SK-N-SH (cell line): Measurements from ENCODE around the gene GPR63. TPM values are rescaled to one million over a fixed set of nuclear protein-coding genes. Genes with fewer than 3 reads are reported as not detected.
A peak's percentile ranks its signal among the peaks of the same experiment; 100 is the strongest.

Source experiments
- CTCF ChIA-PET: fragments of 300-600, 350-600 bp; formaldehyde crosslinking; extraction: SDS; loops from one replicate; lab custom pipeline; 2021; lab: Yijun Ruan, JAX
- POLR2A ChIA-PET: fragments of 350-600 bp; sonication (Branson Sonifier 250); formaldehyde crosslinking; extraction: SDS; loops from one replicate; lab custom pipeline; 2020; ENCODE audit warnings: antibody characterized with exemption, inconsistent platforms; lab: Yijun Ruan, JAX
- DNase-seq: peaks from one replicate; pipeline ENCODE4 v3.0.0; 2012
- H2AFZ ChIP-seq: fragments of 200-600 bp; sonication (generic); 2 replicates; pipeline ENCODE4 v1.8.1; 2016; ENCODE audit warnings: antibody characterized with exemption, mild to moderate bottlenecking, low read depth
- H3F3A ChIP-seq: fragments of 200-600 bp; sonication (generic); replicated peaks from 2 replicates; pipeline ENCODE3; 2016; ENCODE audit warnings: antibody characterized with exemption, mild to moderate bottlenecking; ENCODE audit not compliant: insufficient read depth
- H3K27ac ChIP-seq, 2 experiments: fragments of 200-500 bp in 1 of 2; fragments of 200-600 bp in 1 of 2; sonication (Bioruptor generic) in 1 of 2; sonication (generic), shearing (Covaris generic) in 1 of 2; 2 replicates each; pipeline versions ENCODE4 v1.5.1 to v1.6.1; 2014 to 2016; ENCODE audit warnings: low read depth in 2 of 2, inconsistent platforms in 1 of 2, low read length in 1 of 2, mild to moderate bottlenecking in 1 of 2, mixed read lengths in 1 of 2
- H3K27me3 ChIP-seq: fragments of 200-600 bp; sonication (generic), shearing (Covaris generic); 2 replicates; pipeline ENCODE4 v1.6.1; 2016; ENCODE audit warnings: mixed run types; ENCODE audit not compliant: insufficient read depth
- H3K36me3 ChIP-seq, 2 experiments: fragments of 200-500 bp in 1 of 2; fragments of 200-600 bp in 1 of 2; sonication (Bioruptor generic) in 1 of 2; sonication (generic) in 1 of 2; replicated peaks in 1 of 2; 2 replicates each; pipeline versions ENCODE3 to v1.5.1; 2014 to 2016; ENCODE audit warnings: low read length in 1 of 2, mild to moderate bottlenecking in 1 of 2; ENCODE audit not compliant: insufficient read depth in 2 of 2, control insufficient read depth in 1 of 2
- H3K4me1 ChIP-seq, 2 experiments: fragments of 200-500 bp in 1 of 2; fragments of 200-600 bp in 1 of 2; sonication (Bioruptor generic) in 1 of 2; sonication (generic), shearing (Covaris generic) in 1 of 2; 2 replicates each; pipeline versions ENCODE4 v1.5.1 to v1.6.1; 2014 to 2016; ENCODE audit warnings: low read depth in 1 of 2, low read length in 1 of 2, mixed run types in 1 of 2; ENCODE audit not compliant: insufficient read depth in 2 of 2, control insufficient read depth in 1 of 2
- H3K4me2 ChIP-seq: fragments of 200-600 bp; sonication (generic), shearing (Covaris generic); 2 replicates; pipeline ENCODE4 v1.6.1; 2017; ENCODE audit warnings: mixed run types
- H3K4me3 ChIP-seq, 2 experiments: fragments of 200-500 bp in 1 of 2; fragments of 200-600 bp in 1 of 2; sonication (Bioruptor generic) in 1 of 2; sonication (generic), shearing (Covaris generic) in 1 of 2; 2 replicates each; pipeline versions ENCODE4 v1.5.1 to v1.8.1; 2014 to 2016; ENCODE audit warnings: low read depth in 2 of 2, inconsistent platforms in 1 of 2, low read length in 1 of 2, mild to moderate bottlenecking in 1 of 2, mixed read lengths in 1 of 2, moderate library complexity in 1 of 2
- H3K79me2 ChIP-seq: fragments of 200-600 bp; sonication (generic); 2 replicates; pipeline ENCODE4 v1.8.1; 2017; ENCODE audit warnings: mild to moderate bottlenecking; ENCODE audit not compliant: insufficient read depth
- H3K9ac ChIP-seq: fragments of 200-600 bp; sonication (generic); 2 replicates; pipeline ENCODE4 v1.6.1; 2017; ENCODE audit warnings: mixed run types
- H3K9me2 ChIP-seq: fragments of 200-600 bp; sonication (generic); 2 replicates; pipeline ENCODE4 v1.6.1; 2017; ENCODE audit warnings: mixed run types
- H3K9me3 ChIP-seq: fragments of 200-600 bp; sonication (generic); 2 replicates; pipeline ENCODE4 v1.6.1; 2017; ENCODE audit warnings: mixed run types, mild to moderate bottlenecking, moderate library complexity
- H4K20me1 ChIP-seq: fragments of 200-600 bp; sonication (generic); 2 replicates; pipeline ENCODE4 v1.6.1; 2017; ENCODE audit warnings: mild to moderate bottlenecking, mixed run types; ENCODE audit not compliant: insufficient read depth
- CHD2 ChIP-seq: fragments of 150-350 bp; IDR thresholded peaks from 2 replicates; pipeline ENCODE4 v1.6.1; 2018; ENCODE audit warnings: low read length; ENCODE audit not compliant: partially characterized antibody
- EZH2phosphoT487 ChIP-seq: fragments of 200-600 bp; sonication (generic); IDR thresholded peaks from 2 replicates; pipeline ENCODE4 v1.6.1; 2017; ENCODE audit warnings: low read depth, mixed run types, mild to moderate bottlenecking, antibody characterized with exemption, moderate library complexity, borderline replicate concordance
- FOXJ3 ChIP-seq: sonication (generic); formaldehyde crosslinking; IDR thresholded peaks from 2 replicates; pipeline ENCODE4 v1.5.1; 2020; ENCODE audit warnings: mild to moderate bottlenecking, missing genetic modification reagents
- FOXM1 ChIP-seq: IDR thresholded peaks from 2 replicates; pipeline ENCODE4 v1.4.0; 2012; ENCODE audit warnings: low read depth, mild to moderate bottlenecking
- GABPA ChIP-seq: IDR thresholded peaks from 2 replicates; pipeline ENCODE4 v1.4.0; 2012; ENCODE audit warnings: low read depth, mild to moderate bottlenecking
- GATA2 ChIP-seq: sonication (generic); formaldehyde crosslinking; IDR thresholded peaks from 2 replicates; pipeline ENCODE4 v1.5.0; 2020; ENCODE audit warnings: mild to moderate bottlenecking, missing genetic modification reagents
- JUND ChIP-seq: IDR thresholded peaks from 2 replicates; pipeline ENCODE4 v1.4.0; 2012
- MXI1 ChIP-seq: IDR thresholded peaks from 2 replicates; pipeline ENCODE4 v1.6.1; 2012; ENCODE audit warnings: mild to moderate bottlenecking, low read depth, low read length, improper control_type of control experiment
- NFIC ChIP-seq: IDR thresholded peaks from 2 replicates; pipeline ENCODE4 v1.4.0; 2012; ENCODE audit warnings: borderline replicate concordance
- RCOR1 ChIP-seq: fragments of 150-350 bp; IDR thresholded peaks from 2 replicates; pipeline ENCODE4 v1.6.1; 2017; ENCODE audit warnings: antibody characterized with exemption, low read length
- RFX5 ChIP-seq: IDR thresholded peaks from 2 replicates; pipeline ENCODE4 v1.6.1; 2012; ENCODE audit warnings: mild to moderate bottlenecking, improper control_type of control experiment, low read length
- RXRA ChIP-seq: IDR thresholded peaks from 2 replicates; pipeline ENCODE4 v1.4.0; 2012; ENCODE audit warnings: low read depth, mild to moderate bottlenecking, borderline replicate concordance
- TEAD4 ChIP-seq: IDR thresholded peaks from 2 replicates; pipeline ENCODE4 v1.4.0; 2012; ENCODE audit warnings: mild to moderate bottlenecking, borderline replicate concordance; ENCODE audit not compliant: insufficient read depth
- WGBS: methylation state at CpG from one replicate; pipeline ENCODE4 v1.1.6; 2017; ENCODE audit warnings: low lambda C conversion rate; 5-methylcytosine and 5-hydroxymethylcytosine counted together
- polyA plus RNA-seq, 3 experiments: library from polyadenylated mRNA; depleted of rRNA; stranded (reverse); fragments of >200 nt; gene quantifications; 2 replicates each; pipeline ENCODE4 v1.2.3, GENCODE V29; 2012
- TF ChIP-seq, protein P1 (sequence below): fragments of 150-350 bp; IDR thresholded peaks from 2 replicates; pipeline ENCODE4 v1.6.1; 2016; ENCODE audit warnings: mild to moderate bottlenecking, low read depth, low read length
- TF ChIP-seq, protein P2 (sequence below): IDR thresholded peaks from 2 replicates; pipeline ENCODE4 v1.4.0; 2012; ENCODE audit warnings: low read depth

The GPR63 gene
- polyA plus RNA-seq, 1 of the 3 experiments (the other 2 are of a cell fraction) = 0.53 TPM

DNA sequence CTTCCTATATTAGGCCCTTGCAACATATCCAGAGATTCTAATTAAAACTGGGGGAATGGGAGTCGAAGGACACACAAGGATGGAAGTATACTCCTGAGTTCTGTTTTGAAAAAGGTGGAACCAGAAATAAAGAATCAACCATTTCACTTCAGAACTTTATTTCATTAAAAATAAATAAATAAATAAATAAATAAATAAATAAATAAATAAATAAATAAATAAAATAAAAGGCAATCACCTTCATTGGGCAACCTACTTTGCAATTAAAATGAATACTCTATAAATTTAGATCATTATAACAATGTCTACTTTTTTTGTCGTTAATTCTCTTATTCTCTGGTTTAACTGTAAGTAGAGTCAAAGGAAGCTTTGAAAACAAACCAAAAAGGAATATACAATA lies 25.6 kb downstream of the GPR63 start:
- no peaks in the 10 kb centered on the region for H3K79me2 ChIP-seq
- H2AFZ ChIP-seq = no peak overlapping the region
- WGBS = 89% methylated on average over 2 of the region's 2 CpGs
- no peak overlapping the region for H3K9ac ChIP-seq
- no peak for DNase-seq
- ChIA-PET CTCF (no interaction called here), POLR2A (no interaction called here)
- peaks cover 3% of the 10 kb centered on the region for H3F3A ChIP-seq
- no peaks in the 10 kb centered on the region; a peak in 2 of 4 replicates for H3K4me1 ChIP-seq
- H4K20me1 ChIP-seq = no peaks in the 10 kb centered on the region
- H3K36me3 ChIP-seq = no peaks in the 10 kb centered on the region
- no peak overlapping the region for H3K4me3 ChIP-seq
- TF ChIP-seq RXRA (no peak), FOXM1 (no peak), TEAD4 (no peak)
- no peak overlapping the region; a peak in 1 of 4 replicates for H3K27ac ChIP-seq
- no peaks in the 10 kb centered on the region for H3K27me3 ChIP-seq
- H3K9me2 ChIP-seq = no peaks in the 10 kb centered on the region
- no peaks in the 10 kb centered on the region for H3K9me3 ChIP-seq
- peak overlapping the region; percentile 38; the same call in 1 of the 2 replicates for H3K4me2 ChIP-seq

GRCh38 chr6:96811136-96811535 lies 26.1 kb downstream of the GPR63 start:
- Histone ChIP-seq H3K79me2 (no peaks in the 10 kb centered on the region), H3K4me1 (no peaks in the 10 kb centered on the region; a peak in 2 of 4 replicates), H3F3A (peaks cover 3% of the 10 kb centered on the region), H3K4me3 (no peak overlapping the region), H2AFZ (no peak overlapping the region), H3K9me2 (no peaks in the 10 kb centered on the region), H3K27me3 (no peaks in the 10 kb centered on the region), H3K27ac (no peak overlapping the region), H3K9me3 (no peaks in the 10 kb centered on the region), H3K9ac (no peak overlapping the region), H3K36me3 (no peaks in the 10 kb centered on the region), H3K4me2 (no peak overlapping the region), H4K20me1 (no peaks in the 10 kb centered on the region)
- ChIA-PET POLR2A (no interaction called here), CTCF (no interaction called here)
- no peak for DNase-seq
- 90% methylated on average over 5 of the region's 5 CpGs for WGBS
- TF ChIP-seq, protein P1, sequence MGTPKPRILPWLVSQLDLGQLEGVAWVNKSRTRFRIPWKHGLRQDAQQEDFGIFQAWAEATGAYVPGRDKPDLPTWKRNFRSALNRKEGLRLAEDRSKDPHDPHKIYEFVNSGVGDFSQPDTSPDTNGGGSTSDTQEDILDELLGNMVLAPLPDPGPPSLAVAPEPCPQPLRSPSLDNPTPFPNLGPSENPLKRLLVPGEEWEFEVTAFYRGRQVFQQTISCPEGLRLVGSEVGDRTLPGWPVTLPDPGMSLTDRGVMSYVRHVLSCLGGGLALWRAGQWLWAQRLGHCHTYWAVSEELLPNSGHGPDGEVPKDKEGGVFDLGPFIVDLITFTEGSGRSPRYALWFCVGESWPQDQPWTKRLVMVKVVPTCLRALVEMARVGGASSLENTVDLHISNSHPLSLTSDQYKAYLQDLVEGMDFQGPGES = no peak
- TF ChIP-seq NFIC (no peak), GABPA (no peak), GATA2 (CRISPR knock-in tag) (no peak), RFX5 (no peak), FOXM1 (no peak), FOXJ3 (CRISPR knock-in tag) (no peak), CHD2 (no peak), RCOR1 (no peak), EZH2phosphoT487 (no peak), RXRA (no peak), JUND (no peak), MXI1 (no peak)
- TF ChIP-seq, protein P2, sequence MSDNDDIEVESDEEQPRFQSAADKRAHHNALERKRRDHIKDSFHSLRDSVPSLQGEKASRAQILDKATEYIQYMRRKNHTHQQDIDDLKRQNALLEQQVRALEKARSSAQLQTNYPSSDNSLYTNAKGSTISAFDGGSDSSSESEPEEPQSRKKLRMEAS = no peak
